Heart left ventricle (tissue), 16 donors: ENCODE data around the gene BPHL. TPM values are rescaled to one million over a fixed set of nuclear protein-coding genes. Genes with fewer than 3 reads are reported as not detected.
"Not testable (repeated sequence)": the region's sequence is repeated elsewhere in the genome, so short reads cannot be mapped to it uniquely, and the experiment has no call there.

Experiments used
- ATAC-seq, 4 donors: fragments of 200-7000 bp; cut with Tn5 transposase; one replicate each; pipeline ENCODE4 v1.9.1; 2020 to 2022; ENCODE audit warnings: moderate library complexity in 4 of 4, mild to moderate bottlenecking in 3 of 4, moderate number of reproducible peaks in 1 of 4
- DNase-seq, 5 donors: peaks; one replicate each; pipeline ENCODE4 v3.0.0-alpha.2; 2020
- H3K27ac ChIP-seq, 12 donors: fragments of 200-600 bp; sonication (generic) in 4 of 12; one replicate each; pipeline versions ENCODE4 v1.5.0 to v1.8.0; 2016 to 2022; ENCODE audit warnings: mild to moderate bottlenecking in 2 of 12
- H3K27me3 ChIP-seq, 9 donors: fragments of 200-600 bp; sonication (generic) in 2 of 9; one replicate each; pipeline versions ENCODE4 v1.5.1 to v1.8.0; 2016 to 2022; ENCODE audit warnings: mild to moderate bottlenecking in 3 of 9
- H3K36me3 ChIP-seq, 9 donors: fragments of 200-600 bp; sonication (generic) in 2 of 9; one replicate each; pipeline versions ENCODE4 v1.5.0 to v1.8.0; 2018 to 2022; ENCODE audit warnings: mild to moderate bottlenecking in 2 of 9
- H3K4me1 ChIP-seq, 12 donors: fragments of 200-600 bp; sonication (generic) in 4 of 12; one replicate each; pipeline versions ENCODE4 v1.5.0 to v1.8.0; 2016 to 2022; ENCODE audit warnings: mild to moderate bottlenecking in 3 of 12
- H3K4me3 ChIP-seq, 12 donors: fragments of 200-600 bp; sonication (generic) in 4 of 12; one replicate each; pipeline versions ENCODE4 v1.5.0 to v1.8.0; 2017 to 2022; ENCODE audit warnings: mild to moderate bottlenecking in 9 of 12, moderate library complexity in 4 of 12
- H3K9me3 ChIP-seq, 12 donors: fragments of 200-600 bp; sonication (generic) in 4 of 12; one replicate each; pipeline versions ENCODE4 v1.5.0 to v1.8.0; 2016 to 2022; ENCODE audit warnings: mild to moderate bottlenecking in 1 of 12
- POLR2A ChIP-seq, 2 donors: fragments of 450-650 bp; IDR thresholded peaks; one replicate each; pipeline ENCODE4 v1.6.1; 2017; ENCODE audit warnings: antibody characterized with exemption in 2 of 2, mild to moderate bottlenecking in 2 of 2, moderate library complexity in 2 of 2
- WGBS, 4 donors: extraction: QIAGEN DNeasy Blood & Tissue Kit in 2 of 4; methylation state at CpG; one replicate each; pipeline versions ENCODE4 v1.1.5 to v1.1.7; 2013 to 2018; 5-methylcytosine and 5-hydroxymethylcytosine counted together
- intact Hi-C, 10 donors: fragments of 100-400 bp; cut with DNase I; formaldehyde crosslinking; loops; one replicate each; pipeline versions ENCODE4 v1.11.1 to v1.14.2; 2022
- polyA plus RNA-seq, 2 donors: library from polyadenylated mRNA; stranded (reverse); fragments of 200-250 nt; gene quantifications; one replicate each; pipeline ENCODE4 v1.2.3, GENCODE V29; 2013
- total RNA-seq, 9 donors: library from RNA; depleted of rRNA in 2 of 9; stranded (reverse); fragments of >200 nt in 2 of 9; fragmentation: NEBNext Ultra II Directional in 3 of 9; extraction: Animal tissue kit (Norgen Biotek cat#: 25700) in 3 of 9; gene quantifications; one replicate each; pipeline versions ENCODE4 v1.1.0 to v1.2.4, GENCODE V29; 2016 to 2023
- TF ChIP-seq, protein P1 (sequence below), 12 donors: fragments of 200-600 bp; sonication (generic) in 4 of 12; IDR thresholded peaks; one replicate each; pipeline versions ENCODE4 v1.5.0 to v1.8.0; 2018 to 2022; ENCODE audit warnings: antibody characterized with exemption in 12 of 12, mild to moderate bottlenecking in 5 of 12
- donor health status: ischemic (EF 13 %, LVEDD 7.1; RV severe dilation, severe dysfunction).
- donor health status: healthy with polysubstance abuse.
- donor health status: DM: no; HTN: yes; CAD: no.
- donor health status: DM: no; HTN: no; CAD: no.
- donor health status: ischemic (EF 25% LVEDD 6.9; RV normal size, moderate dysfunction).
- donor health status: ischemic (EF 25% LVEDD 5.7; RV mildly dilated, moderate dysfunction).
- donor health status: healthy.
- donor health status: DM: yes; HTN: yes; CAD: no.
- donor health status: ischemic (EF 35%, LVEDD 5.7; RV mildly dilated, moderate dysfunction).
- donor health status: nonischemic (EF 11% LVEDD 7.7; RV severe dilation, severe dysfunction).
- donor health status: DM: yes; HTN: yes; CAD: no.
- donor health status: PGD.
- donor health status: ischemic (EF 29% LVEDD 5.4; RV normal size, mild dysfunction).
- donor health status: nonischemic (EF 23%, LVEDD 6.1; RV moderate dilation, normal function).

BPHL gene
- total and polyA plus RNA-seq, 11 donors: 4.8 to 38.2 (median 13.5) TPM

GRCh38 chr6:3137057-3137777, 18.7 kb downstream of the BPHL start:
- Histone ChIP-seq H3K9me3 (no peaks in the 10 kb centered on the region), H3K27ac (peak overlapping the region in 5 of 12 donors; percentile 33 to 63 (median 44)), H3K4me3 (no peak overlapping the region), H3K27me3 (no peaks in the 10 kb centered on the region), H3K36me3 (peaks cover 0 to 88% (median 28%) of the 10 kb centered on the region in 9 donors), H3K4me1 (peaks cover 0 to 26% (median 5%) of the 10 kb centered on the region in 12 donors)
- DNase-seq (no peak), ATAC-seq (no peak)
- intact Hi-C loops: loop anchor here in 1 of 10 donors (5.0 kb wide), 1 partner anchor 95 kb away; no protein-coding TSS in a partner anchor
- WGBS, 4 donors: 94 to 96% (median 95%) methylated on average over 12 of the region's 12 CpGs
- no peak for TF ChIP-seq POLR2A (IDR thresholded peaks at IDR 0.05)
- TF ChIP-seq, protein P1, sequence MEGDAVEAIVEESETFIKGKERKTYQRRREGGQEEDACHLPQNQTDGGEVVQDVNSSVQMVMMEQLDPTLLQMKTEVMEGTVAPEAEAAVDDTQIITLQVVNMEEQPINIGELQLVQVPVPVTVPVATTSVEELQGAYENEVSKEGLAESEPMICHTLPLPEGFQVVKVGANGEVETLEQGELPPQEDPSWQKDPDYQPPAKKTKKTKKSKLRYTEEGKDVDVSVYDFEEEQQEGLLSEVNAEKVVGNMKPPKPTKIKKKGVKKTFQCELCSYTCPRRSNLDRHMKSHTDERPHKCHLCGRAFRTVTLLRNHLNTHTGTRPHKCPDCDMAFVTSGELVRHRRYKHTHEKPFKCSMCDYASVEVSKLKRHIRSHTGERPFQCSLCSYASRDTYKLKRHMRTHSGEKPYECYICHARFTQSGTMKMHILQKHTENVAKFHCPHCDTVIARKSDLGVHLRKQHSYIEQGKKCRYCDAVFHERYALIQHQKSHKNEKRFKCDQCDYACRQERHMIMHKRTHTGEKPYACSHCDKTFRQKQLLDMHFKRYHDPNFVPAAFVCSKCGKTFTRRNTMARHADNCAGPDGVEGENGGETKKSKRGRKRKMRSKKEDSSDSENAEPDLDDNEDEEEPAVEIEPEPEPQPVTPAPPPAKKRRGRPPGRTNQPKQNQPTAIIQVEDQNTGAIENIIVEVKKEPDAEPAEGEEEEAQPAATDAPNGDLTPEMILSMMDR (IDR thresholded peaks at IDR 0.05): no peak

DNA sequence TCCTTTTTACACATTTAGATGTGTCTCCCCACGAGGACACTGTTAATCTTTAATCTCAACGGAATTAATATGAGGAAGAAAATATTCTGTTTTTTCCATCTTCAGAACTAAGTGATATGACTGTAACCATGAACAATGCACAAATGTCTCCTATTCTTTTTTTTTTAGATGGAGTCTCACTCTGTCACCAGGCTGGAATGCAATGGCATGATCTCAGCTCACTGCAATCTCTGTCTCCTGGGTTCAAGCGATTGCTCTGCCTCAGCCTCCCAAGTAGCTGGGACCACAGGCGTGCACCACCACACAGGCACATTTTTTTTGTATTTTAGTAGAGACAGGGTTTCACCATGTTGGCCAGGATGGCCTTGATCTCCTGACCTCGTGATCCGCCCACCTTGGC, 19.4 kb downstream of the BPHL start:
- intact Hi-C loops: loop anchor here in 1 of 10 donors (5.0 kb wide), 1 partner anchor 94 kb away; no protein-coding TSS in a partner anchor
- not testable (repeated sequence) for H3K27me3 ChIP-seq, H3K4me3 ChIP-seq, H3K9me3 ChIP-seq, DNase-seq, ATAC-seq
- Histone ChIP-seq H3K4me1 (peaks cover 0 to 26% (median 5%) of the 10 kb centered on the region in 12 donors), H3K27ac (peak overlapping the region in 6 of 12 donors; percentile 33 to 67 (median 44)), H3K36me3 (peaks cover 0 to 89% (median 28%) of the 10 kb centered on the region in 9 donors)
- 76 to 84% (median 80%) methylated on average over 6 of the region's 6 CpGs for WGBS, 4 donors

- Histone ChIP-seq H3K4me1 (peaks cover 0 to 26% (median 5%) of the 10 kb centered on the region in 12 donors), H3K27me3 (no peaks in the 10 kb centered on the region), H3K36me3 (peaks cover 0 to 89% (median 32%) of the 10 kb centered on the region in 9 donors), H3K4me3 (no peak overlapping the region), H3K27ac (peak overlapping the region in 10 of 12 donors; percentile 33 to 75 (median 52)), H3K9me3 (no peaks in the 10 kb centered on the region)
- DNase-seq (no peak), ATAC-seq (peak in 1 of 4 donors; percentile 32)
- intact Hi-C loops: loop anchor here in 1 of 10 donors (5.0 kb wide), 1 partner anchor 94 kb away; no protein-coding TSS in a partner anchor
- WGBS, 4 donors: 60 to 73% (median 66%) methylated on average over 1 of the region's 1 CpG
- TF ChIP-seq, protein P1 (IDR thresholded peaks at IDR 0.05): no peak
- TF ChIP-seq POLR2A (IDR thresholded peaks at IDR 0.05): no peak
Observed at GRCh38 chr6:3138341-3138740, 19.8 kb downstream of the BPHL start.

GRCh38 chr6:3139090-3139903, 20.8 kb downstream of the BPHL start:
- no peaks in the 10 kb centered on the region for H3K9me3 ChIP-seq
- peaks cover 0 to 26% (median 5%) of the 10 kb centered on the region in 12 donors for H3K4me1 ChIP-seq
- H3K36me3 ChIP-seq: peaks cover 0 to 89% (median 35%) of the 10 kb centered on the region in 9 donors
- 51 to 65% (median 54%) methylated on average over 14 of the region's 14 CpGs for WGBS, 4 donors
- H3K4me3 ChIP-seq: no peak overlapping the region
- TF ChIP-seq POLR2A (IDR thresholded peaks at IDR 0.05): no peak
- TF ChIP-seq, protein P1 (IDR thresholded peaks at IDR 0.05): no peak
- DNase-seq (peak; percentile 62 to 77 (median 67)), ATAC-seq (peak; percentile 72 to 94 (median 91))
- peak overlapping the region in 11 of 12 donors; percentile 20 to 75 (median 53) for H3K27ac ChIP-seq
- no peaks in the 10 kb centered on the region for H3K27me3 ChIP-seq
- intact Hi-C loops: loop anchor here in 1 of 10 donors (5.0 kb wide), 1 partner anchor 93 kb away; no protein-coding TSS in a partner anchor
